ENCODE results near the gene HIF1A. TPM values are rescaled to one million over a fixed set of nuclear protein-coding genes. Genes with fewer than 3 reads are reported as not detected.

HIF1A gene
- total and polyA plus RNA-seq, 2 of the 8 experiments (the other 6 are each of a cell fraction or from before 2014, with no cell fraction given), result 54.8 to 175 TPM

- TF ChIP-seq SIN3A (conservative IDR thresholded peaks at IDR 0.05 in 1 of 2, IDR thresholded peaks at IDR 0.05 in 1 of 2; ENCODE audit: low read depth in 1 of 2, low read length in 2 of 2), result no peak
- no peak for TF ChIP-seq ATF3 (IDR thresholded peaks at IDR 0.05; ENCODE audit: insufficient read depth, low read depth, low read length)
Observed at GRCh38 chr14:61774861-61775260, 79.5 kb downstream of the HIF1A start (continued).
